AG04449 (cell line): ENCODE results near the gene NAA16.
"Not testable (repeated sequence)": the region's sequence is repeated elsewhere in the genome, so short reads cannot be mapped to it uniquely, and the experiment has no call there.

Source experiments
- CTCF ChIA-PET: fragments of 350-600 bp; formaldehyde crosslinking; extraction: SDS; loops from one replicate; lab custom pipeline; 2021; ENCODE audit warnings: antibody characterized with exemption; lab: Yijun Ruan, JAX
- POLR2A ChIA-PET: fragments of 400-600, 350-600 bp; formaldehyde crosslinking; extraction: SDS; loops from one replicate; lab custom pipeline; 2020; ENCODE audit warnings: antibody characterized with exemption, inconsistent platforms; lab: Yijun Ruan, JAX
- DNase-seq: peaks from one replicate; pipeline ENCODE4 v3.0.0-alpha.2; 2010; ENCODE audit warnings: low read depth, low spot score
- H3K4me3 ChIP-seq: 2 replicates; pipeline ENCODE4 v1.5.1; 2011; ENCODE audit warnings: low read depth, mild to moderate bottlenecking, control low read depth, low read length
- CTCF ChIP-seq: IDR thresholded peaks from one replicate; pipeline ENCODE4 v1.5.1; 2011; ENCODE audit warnings: mild to moderate bottlenecking, moderate library complexity, low read length, control low read depth, inconsistent platforms; ENCODE audit not compliant: insufficient read depth; ENCODE audit errors: missing control alignments

Gene NAA16

DNA sequence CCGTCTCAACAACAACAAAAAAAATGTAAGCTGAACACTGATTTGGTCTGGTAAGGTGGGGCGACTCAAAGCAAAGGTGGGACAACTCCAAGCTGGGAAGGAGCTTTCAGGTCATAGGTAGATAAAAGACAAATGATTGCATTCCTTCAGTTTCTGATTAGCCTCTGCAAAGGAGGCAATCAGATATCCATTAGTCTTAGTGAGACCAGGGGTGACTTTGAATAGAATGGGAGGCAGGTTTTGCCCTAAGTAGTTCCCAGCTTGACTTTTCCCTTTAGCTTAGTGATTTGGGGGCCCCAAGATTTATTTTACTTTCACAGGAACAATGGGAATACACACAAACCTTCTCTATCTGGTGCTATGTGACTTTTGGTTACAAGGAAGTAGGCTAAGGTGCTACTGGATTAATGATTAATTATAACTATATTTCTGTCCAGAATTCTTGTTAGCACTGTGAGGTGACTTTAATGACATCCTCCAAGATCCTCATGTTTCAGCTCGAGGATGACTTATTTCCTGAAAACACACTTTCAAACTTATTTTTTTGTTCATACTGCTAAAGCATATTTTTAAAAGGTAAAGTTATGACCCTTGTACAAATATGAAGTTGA is 37.1 kb upstream of the NAA16 start:
- H3K4me3 ChIP-seq = no peak overlapping the region
- no peak for TF ChIP-seq CTCF
- DNase-seq = no peak
- ChIA-PET CTCF (no interaction called here), POLR2A (interaction anchor here (0.6 kb wide), 1 partner anchor 11 kb away, joined by 3 read pairs; no protein-coding TSS in a partner anchor)

DNA sequence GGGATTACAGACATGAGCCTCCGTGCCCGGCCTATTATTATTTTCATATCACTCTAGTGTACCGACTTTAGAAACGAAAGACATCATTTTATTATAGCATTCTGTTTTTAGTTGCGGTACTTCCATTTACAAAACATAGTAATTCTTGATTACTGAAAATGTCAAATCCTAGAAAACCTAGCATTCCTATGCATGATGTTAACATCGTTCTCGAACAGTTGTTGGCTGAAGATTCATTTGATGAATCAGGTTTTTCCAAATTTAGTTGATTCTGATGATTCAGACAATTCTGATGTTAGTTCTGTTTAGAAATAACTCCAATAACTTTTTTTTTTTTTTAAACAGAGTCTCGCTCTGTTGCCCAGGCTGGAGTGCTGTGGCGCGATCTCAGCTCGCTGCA is 36.2 kb upstream of the NAA16 start:
- no peak for DNase-seq
- POLR2A ChIA-PET = no interaction called here
- CTCF ChIA-PET = no interaction called here
- no peak for TF ChIP-seq CTCF
- H3K4me3 ChIP-seq = no peak overlapping the region

DNA sequence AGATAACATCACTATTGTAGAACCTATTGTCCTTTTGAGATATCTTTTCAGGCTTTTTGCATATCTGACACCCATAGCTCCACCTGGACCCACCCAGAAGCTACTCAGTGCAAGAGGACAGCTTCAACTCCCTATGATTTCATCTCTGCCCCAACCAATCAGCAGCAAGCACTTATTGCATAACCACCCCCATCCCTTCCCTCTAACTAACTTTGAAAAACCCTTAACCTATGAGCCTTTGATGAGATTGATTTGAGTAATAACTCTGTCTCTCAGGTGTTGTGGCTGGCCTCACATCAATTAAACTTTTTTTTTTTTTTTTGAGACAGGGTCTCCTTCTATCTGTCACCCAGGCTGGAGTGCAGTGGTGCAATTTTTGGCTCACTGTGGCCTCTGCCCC is 34.2 kb upstream of the NAA16 start:
- DNase-seq = no peak
- ChIA-PET POLR2A (no interaction called here), CTCF (no interaction called here)
- H3K4me3 ChIP-seq = no peak overlapping the region
- TF ChIP-seq CTCF = no peak

- POLR2A ChIA-PET, DNase-seq, CTCF ChIA-PET, H3K4me3 ChIP-seq: not testable (repeated sequence)
Observed at GRCh38 chr13:41279156-41279555, 31.9 kb upstream of the NAA16 start.

- no peak for TF ChIP-seq CTCF
- POLR2A ChIA-PET = no interaction called here
- CTCF ChIA-PET = no interaction called here
- DNase-seq = no peak
- H3K4me3 ChIP-seq = no peak overlapping the region
Observed at GRCh38 chr13:41282129-41282571, 28.9 kb upstream of the NAA16 start.

GRCh38 chr13:41284512-41285288 is 26.4 kb upstream of the NAA16 start:
- POLR2A ChIA-PET = interaction anchor here (0.7 kb wide), 1 partner anchor 11 kb away, joined by 3 read pairs; no protein-coding TSS in a partner anchor
- CTCF ChIA-PET = no interaction called here

More at GRCh38 chr13:41284512-41285288, 26.4 kb upstream of the NAA16 start:
- DNase-seq = peak; percentile 52
- no peak overlapping the region for H3K4me3 ChIP-seq
- TF ChIP-seq CTCF = no peak
